Ishikawa (cell line): ENCODE data around the gene SMIM7.

Experiments used
- CEBPB ChIP-seq: IDR thresholded peaks from 2 replicates; pipeline ENCODE4 v1.6.1; 2012
- EP300 ChIP-seq: IDR thresholded peaks from 2 replicates; pipeline ENCODE4 v1.6.1; 2012; ENCODE audit warnings: borderline replicate concordance
- TAF1 ChIP-seq: IDR thresholded peaks from 2 replicates; pipeline ENCODE4 v1.6.1; 2012; ENCODE audit warnings: low read depth, mild to moderate bottlenecking
- ZBTB7A ChIP-seq: IDR thresholded peaks from 2 replicates; pipeline ENCODE4 v1.6.1; 2012; ENCODE audit warnings: low read depth
- TF ChIP-seq, protein P1 (sequence below): IDR thresholded peaks from 2 replicates; pipeline ENCODE4 v1.6.1; 2012

DNA sequence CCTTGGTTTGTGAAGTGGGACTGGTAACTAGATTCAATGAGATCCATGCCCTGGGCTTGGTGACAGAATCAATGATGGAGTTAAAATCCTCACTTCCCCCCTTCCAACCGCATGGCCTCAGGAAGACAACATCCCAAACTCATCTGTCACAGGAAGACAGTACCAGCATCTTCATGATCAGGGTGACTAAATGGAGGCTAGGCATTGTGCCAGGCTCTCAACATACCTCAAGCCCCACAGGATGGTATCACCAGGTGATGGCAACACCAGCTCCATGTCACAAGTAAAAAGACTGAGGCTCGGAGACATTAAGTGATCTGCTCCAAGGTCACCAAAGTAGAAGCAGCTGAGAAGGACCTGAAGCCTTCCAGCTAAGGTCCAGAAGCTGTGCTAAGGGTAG is 46.1 kb downstream of the SMIM7 start:
- TF ChIP-seq CEBPB (no peak), TAF1 (no peak), EP300 (no peak), ZBTB7A (no peak)
- TF ChIP-seq, protein P1, sequence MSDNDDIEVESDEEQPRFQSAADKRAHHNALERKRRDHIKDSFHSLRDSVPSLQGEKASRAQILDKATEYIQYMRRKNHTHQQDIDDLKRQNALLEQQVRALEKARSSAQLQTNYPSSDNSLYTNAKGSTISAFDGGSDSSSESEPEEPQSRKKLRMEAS: no peak
